ENCODE measurements around the gene PCMTD2.

Gene PCMTD2

GRCh38 chr20:64238115-64238825 is 17.3 kb upstream of the PCMTD2 start:
- TF ChIP-seq GABPA (IDR thresholded peaks at IDR 0.05; ENCODE audit: low read depth) (no peak), SPI1 (IDR thresholded peaks at IDR 0.05; ENCODE audit: borderline replicate concordance, low read depth) (no peak), REST (IDR thresholded peaks at IDR 0.05; ENCODE audit: insufficient replicate concordance, low read depth) (no peak), POLR2AphosphoS5 (IDR thresholded peaks at IDR 0.05; ENCODE audit: low read depth) (no peak), CTCF (IDR thresholded peaks at IDR 0.05; ENCODE audit: insufficient read depth, low read length) (no peak)
- no peak overlapping the region for H3K4me3 ChIP-seq (replicated peaks; ENCODE audit: insufficient read depth, low read length)
- H3K27ac ChIP-seq (replicated peaks) = no peak overlapping the region
- H3K27me3 ChIP-seq (ENCODE audit: insufficient read depth, poor library complexity, severe bottlenecking) = no peaks in the 10 kb centered on the region
- DNase-seq (ENCODE audit: low read depth in 1 of 2, low spot score in 1 of 2) = no peak

- TF ChIP-seq SPI1 (IDR thresholded peaks at IDR 0.05; ENCODE audit: borderline replicate concordance, low read depth) (no peak), GABPA (IDR thresholded peaks at IDR 0.05; ENCODE audit: low read depth) (no peak), POLR2AphosphoS5 (IDR thresholded peaks at IDR 0.05; ENCODE audit: low read depth) (no peak)
- no peaks in the 10 kb centered on the region for H3K27me3 ChIP-seq (ENCODE audit: insufficient read depth, poor library complexity, severe bottlenecking)
- no peak overlapping the region for H3K27ac ChIP-seq (replicated peaks)
- no peak for DNase-seq (ENCODE audit: low read depth in 1 of 2, low spot score in 1 of 2)
- H3K4me3 ChIP-seq (replicated peaks; ENCODE audit: insufficient read depth, low read length) = no peak overlapping the region
Measured at GRCh38 chr20:64238851-64239387, 16.6 kb upstream of the PCMTD2 start.

GRCh38 chr20:64239449-64240242 is 15.9 kb upstream of the PCMTD2 start:
- DNase-seq (ENCODE audit: low read depth in 1 of 2, low spot score in 1 of 2) = no peak
- no peak overlapping the region for H3K27ac ChIP-seq (replicated peaks)
- no peak overlapping the region for H3K4me3 ChIP-seq (replicated peaks; ENCODE audit: insufficient read depth, low read length)
- TF ChIP-seq GABPA (IDR thresholded peaks at IDR 0.05; ENCODE audit: low read depth) = no peak
- no peak for TF ChIP-seq SPI1 (IDR thresholded peaks at IDR 0.05; ENCODE audit: borderline replicate concordance, low read depth)
- TF ChIP-seq POLR2AphosphoS5 (IDR thresholded peaks at IDR 0.05; ENCODE audit: low read depth) = no peak
- TF ChIP-seq CTCF (IDR thresholded peaks at IDR 0.05; ENCODE audit: insufficient read depth, low read length) = no peak
- TF ChIP-seq REST (IDR thresholded peaks at IDR 0.05; ENCODE audit: insufficient replicate concordance, low read depth) = no peak
- H3K27me3 ChIP-seq (ENCODE audit: insufficient read depth, poor library complexity, severe bottlenecking) = no peaks in the 10 kb centered on the region
